ENCODE measurements around the gene SLC35F5.
"Not testable (repeated sequence)": the region's sequence is repeated elsewhere in the genome, so short reads cannot be mapped to it uniquely, and the experiment has no call there.

SLC35F5 gene

DNA sequence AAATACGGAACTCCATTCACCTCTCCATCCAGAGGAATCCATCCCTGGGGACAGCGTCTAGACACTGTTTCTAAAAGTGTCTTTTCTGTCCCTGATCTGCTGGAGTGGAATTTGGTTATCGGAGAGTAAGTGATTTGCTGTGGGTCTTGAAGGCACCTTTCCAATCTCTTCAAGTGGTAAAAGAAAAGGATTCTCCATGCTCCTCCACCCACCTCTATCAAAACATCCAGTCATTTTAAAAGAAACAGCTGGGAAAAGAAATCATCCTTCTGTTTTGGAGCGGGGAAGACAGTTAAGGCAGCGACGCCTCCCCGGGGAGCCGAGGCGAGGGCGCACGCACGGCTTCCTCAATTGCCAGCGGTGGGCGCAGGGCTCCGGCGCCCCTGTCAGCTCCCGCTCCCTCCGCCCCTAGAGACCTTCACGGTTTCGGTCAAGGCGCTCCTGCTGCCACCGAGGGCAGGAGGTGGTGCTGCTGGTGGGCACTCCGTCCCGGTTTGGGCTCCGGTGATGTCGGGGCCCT is 547 bp downstream of the SLC35F5 start:
- DNase-seq, result peak in 1 of 2 donors; percentile 42

DNA sequence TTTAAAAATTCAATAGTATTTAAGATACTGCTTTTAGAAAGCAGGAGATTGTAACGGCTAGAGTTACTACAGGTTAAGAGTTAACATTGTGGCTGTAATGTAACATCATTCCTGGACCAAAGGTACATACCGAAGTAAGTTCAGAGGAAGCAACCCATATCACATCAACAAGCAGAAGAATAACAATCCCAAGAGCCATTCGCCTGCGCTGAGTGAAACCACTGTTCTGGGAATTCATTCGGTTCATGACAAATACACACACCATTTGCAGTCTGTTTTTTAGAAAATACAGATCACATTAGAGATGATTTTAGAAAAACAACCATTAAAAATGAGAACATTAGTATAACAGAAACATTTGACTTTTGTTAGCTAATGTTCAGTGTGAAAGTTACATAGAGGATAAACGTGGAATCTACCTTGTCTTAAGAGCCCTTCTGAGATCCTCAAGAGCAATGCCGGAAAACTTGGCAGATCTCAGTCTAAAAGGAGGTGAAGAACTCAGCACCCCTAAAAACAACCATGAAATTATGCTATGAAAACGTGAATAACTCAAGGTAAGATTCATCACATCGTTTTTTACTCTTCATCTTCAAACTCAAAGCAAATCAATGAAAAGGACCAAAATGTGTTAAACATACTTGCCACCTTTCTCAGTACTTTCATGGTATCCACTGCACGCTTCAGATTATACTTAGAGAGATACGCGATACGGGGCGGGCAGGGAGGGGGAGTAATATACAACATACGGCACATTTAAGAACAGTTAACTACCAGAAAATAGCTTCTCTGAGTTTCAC is 1.2 kb downstream of the SLC35F5 start:
- no peak for DNase-seq

DNA sequence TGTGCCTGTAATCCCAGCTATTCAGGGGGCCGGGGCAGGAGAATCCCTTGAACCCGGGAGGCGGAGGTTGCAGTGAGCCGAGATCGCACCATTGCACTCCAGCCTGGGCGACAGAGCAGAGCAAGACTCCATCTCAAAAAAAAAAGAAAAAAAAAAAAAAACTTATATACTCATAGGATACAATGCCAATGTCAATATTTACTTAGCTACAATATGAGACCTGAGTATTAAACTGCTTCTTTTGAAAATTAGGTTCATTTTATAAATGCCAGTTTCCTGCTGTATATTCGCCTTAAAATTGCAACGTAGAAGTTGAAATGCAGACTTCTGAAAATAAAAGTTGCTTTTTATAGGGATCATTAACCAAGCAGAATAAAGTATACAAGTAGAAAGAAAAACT is 2.3 kb downstream of the SLC35F5 start:
- no peak for DNase-seq

DNA sequence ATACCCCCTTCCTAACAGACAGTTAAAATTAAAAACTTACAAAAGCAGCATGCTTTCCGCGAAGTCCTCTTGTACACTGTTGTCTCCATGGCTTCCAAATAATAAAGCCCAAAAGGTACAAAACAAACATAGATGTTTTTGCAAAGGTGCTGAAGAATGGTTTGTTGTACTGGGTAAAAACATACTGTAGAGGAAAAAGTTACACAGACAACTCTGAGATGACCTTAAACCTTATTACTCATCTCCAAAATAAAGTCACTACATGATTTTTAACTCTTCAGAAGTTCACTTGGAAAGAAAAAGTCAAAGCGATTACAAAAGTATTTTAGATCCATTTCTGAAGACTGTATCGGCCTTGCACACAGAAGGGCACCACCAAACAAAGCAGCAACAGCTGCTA is 6.1 kb downstream of the SLC35F5 start:
- DNase-seq, result no peak

DNA sequence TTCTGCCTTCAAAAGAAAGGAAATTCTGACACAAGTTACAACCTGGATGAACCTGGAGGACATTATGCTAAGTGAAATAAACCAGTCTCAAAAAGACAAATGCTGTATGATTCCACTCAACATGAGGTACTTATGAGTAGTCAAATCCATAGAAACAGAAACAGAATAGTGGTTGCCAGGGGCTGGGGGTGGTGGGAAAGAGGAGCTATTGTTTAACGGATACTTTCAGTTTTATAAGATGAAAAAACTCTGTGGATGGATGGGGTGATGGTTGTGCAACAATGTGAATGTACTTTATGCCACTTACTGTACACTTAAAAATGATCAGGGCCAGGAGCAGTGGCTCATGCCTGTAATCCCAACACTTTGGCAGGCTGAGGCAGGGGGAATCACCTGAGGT is 15.4 kb downstream of the SLC35F5 start:
- no peak for DNase-seq

GRCh38 chr2:113739849-113740248 is 16.6 kb downstream of the SLC35F5 start:
- no peak for DNase-seq

GRCh38 chr2:113734185-113734584 is 22.3 kb downstream of the SLC35F5 start:
- DNase-seq, result no peak

GRCh38 chr2:113724010-113724409 is 32.4 kb downstream of the SLC35F5 start:
- no peak for DNase-seq

DNA sequence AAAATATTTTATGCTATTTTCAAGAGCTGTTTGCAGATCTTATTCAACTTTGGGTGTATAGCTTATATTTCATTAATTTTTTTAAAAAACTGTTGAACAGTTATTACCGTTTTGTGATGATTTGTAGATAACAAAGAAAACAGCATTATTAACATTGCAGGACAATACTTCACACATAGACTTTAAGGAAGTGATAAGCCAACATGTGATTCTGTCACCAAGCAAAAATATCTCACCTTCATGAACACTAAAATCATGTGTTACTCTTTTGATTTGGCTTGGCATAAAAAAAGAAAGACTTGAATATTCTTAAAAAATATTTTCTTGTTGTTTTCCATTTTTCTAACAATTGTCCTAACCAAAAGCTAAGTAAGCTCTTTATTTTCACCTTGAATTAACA is 33.0 kb downstream of the SLC35F5 start:
- DNase-seq, result no peak

DNA sequence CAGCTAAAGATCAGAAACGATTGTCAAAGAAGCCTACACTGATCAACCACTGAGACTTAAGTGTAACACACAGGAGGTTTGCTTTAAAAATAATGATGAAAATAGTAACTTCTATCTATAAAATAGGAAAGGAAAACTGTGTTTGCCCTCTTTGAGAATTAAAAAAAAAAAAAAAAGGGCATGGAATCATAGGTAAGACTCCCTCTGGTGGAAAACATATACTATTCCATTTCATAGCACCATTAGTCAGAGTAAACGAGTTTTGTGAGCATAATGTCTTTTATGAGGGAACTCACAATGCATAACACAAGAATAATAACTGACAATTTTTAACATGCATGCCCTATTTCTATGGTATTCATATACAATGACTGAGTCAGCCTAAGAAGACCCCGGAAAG is 36.3 kb downstream of the SLC35F5 start:
- DNase-seq, result no peak

DNA sequence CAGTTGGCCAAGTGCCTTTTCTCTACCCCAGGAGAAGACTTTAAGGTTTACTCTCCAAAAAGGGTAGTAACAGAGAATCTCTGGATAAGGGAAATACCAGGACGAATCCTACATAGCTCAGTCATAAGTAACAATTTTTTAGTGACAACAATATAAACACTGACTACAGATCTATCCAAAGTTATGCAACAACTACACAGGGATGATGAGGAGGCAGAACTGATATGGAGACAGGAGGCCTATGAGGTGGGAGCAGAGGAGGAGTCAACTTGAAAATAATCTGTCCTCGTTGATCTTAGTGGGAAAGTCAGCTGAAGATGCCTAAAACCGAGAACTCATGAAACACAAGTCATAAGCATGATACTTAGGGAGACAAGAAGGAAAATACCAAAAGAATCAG is 40.2 kb downstream of the SLC35F5 start:
- DNase-seq, result no peak

DNA sequence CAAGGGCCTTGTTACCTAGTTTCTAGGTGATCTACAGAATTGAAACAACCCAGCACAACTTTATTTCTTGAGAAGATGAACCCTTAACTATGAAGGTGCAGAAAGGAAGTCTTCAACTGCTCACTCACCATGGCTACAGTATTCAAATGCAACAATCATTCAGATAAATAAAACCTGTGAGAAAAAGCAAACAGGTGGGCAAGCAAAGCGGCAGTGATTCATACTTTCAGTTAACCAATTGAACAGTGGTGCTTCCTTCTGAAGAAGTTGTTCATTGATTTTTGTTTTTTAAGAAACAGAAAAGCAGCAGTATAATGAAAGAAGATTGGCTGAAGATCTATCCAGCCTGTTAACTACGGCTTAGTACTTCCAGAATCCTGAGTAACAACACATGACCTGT is 43.5 kb downstream of the SLC35F5 start:
- DNase-seq, result no peak

- no peak for DNase-seq
Measured at GRCh38 chr2:113711851-113712250, 44.6 kb downstream of the SLC35F5 start.

DNA sequence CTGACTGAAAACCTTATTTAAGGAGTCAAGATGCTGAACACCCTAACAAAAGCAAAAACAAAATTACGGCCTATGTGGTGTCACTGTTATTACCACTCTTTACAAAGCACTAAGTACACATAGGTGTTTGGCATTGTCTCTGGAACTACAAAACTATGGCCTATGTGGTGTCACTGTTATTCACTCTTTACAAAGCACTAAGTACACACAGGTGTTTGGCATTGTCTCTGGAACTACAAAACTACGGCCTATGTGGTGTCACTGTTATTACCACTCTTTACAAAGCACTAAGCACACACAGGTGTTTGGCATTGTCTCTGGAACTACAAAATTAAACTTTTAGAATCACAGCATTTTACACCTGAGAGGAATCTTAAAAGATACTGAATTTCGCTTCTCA is 47.4 kb downstream of the SLC35F5 start:
- no peak for DNase-seq

GRCh38 chr2:113707106-113707505 is 49.3 kb downstream of the SLC35F5 start:
- no peak for DNase-seq

DNA sequence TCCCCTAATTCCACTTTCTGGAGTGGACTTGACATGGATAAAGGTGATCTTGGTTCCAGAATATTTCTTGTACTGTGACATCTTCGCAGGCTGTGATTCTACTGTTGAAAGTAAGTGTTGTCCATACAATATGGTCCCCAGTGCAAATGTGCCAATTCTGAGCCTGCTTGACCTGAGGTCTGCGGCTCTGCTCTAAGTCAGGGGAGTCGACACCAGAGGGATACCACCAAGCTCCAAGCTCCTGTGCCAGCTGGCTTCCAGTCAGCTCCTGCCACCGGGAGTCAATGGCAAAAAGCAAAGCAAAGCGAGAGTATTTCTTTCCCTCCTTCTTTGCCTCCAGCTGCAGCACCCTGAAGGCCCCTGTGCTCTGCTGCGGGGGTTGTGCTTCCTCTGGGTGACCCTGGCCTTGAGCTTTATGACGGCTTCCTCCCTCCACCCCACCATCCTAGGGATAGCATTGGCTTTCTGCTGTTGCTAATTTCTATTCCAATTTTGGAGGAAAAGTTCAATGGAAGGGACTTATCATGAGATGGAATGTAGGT is 50.4 kb downstream of the SLC35F5 start:
- no peak for DNase-seq

DNA sequence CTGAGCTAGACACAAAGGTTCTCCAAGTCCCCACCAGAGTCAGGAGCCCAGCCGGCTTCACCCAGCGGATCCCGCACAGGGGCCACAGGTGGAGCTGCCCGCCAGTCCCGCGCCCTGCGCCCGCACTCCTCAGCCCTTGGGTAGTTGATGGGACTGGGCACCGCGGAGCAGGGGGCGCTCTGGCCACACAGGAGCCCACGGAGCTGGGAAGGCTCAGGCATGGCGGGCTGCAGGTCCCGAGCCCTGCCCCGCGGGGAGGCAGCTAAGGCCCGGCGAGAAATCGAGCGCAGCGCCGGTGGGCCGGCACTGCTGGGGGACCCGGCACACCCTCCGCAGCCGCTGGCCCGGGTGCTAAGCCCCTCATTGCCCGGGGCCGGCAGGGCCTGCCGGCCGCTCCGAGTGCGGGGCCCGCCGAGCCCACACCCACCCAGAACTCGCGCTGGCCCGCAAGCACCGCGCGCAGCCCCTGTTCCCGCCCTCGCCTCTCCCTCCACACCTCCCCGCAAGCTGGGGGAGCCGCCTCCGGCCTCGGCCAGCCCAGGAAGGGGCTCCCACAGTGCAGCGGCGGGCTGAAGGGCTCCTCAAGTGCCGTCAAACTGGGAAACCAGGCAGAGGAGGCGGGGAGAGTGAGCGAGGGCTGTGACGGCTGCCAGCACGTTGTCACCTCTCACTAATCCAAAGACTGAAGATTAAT is 52.0 kb downstream of the SLC35F5 start:
- not testable (repeated sequence) for DNase-seq

- no peak for DNase-seq
Measured at GRCh38 chr2:113703386-113704299, 52.8 kb downstream of the SLC35F5 start.

- DNase-seq, result peak in 1 of 2 donors; percentile 76
Measured at GRCh38 chr2:113700186-113700841, 56.1 kb downstream of the SLC35F5 start.

DNA sequence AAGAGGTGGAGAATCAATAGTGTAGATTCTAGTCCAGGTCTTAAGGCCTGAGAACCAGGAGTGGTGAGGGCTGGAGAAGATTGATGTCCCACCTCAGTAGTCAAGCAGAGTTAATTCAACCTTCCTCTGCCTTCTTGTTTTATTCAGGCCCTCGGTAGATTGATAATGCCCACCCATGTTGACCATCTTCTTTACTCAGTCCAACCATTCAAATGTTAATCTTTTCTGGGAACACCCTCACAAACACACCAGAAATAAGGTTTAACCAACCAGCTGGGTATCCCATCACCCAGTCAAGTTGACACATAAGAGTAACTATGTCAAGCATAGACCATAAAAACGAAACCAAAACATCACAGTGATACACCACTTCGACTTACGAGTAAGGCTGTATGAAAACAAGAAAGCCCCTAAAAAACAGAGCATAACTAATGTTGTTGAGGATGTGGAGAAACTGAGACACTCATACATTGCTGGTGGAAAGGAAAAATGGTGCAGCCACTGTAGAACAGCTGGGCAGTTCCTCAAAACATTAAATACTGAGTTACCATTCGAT is 57.5 kb downstream of the SLC35F5 start:
- no peak for DNase-seq

- DNase-seq, result not testable (repeated sequence)
Measured at GRCh38 chr2:113698251-113698650, 58.2 kb downstream of the SLC35F5 start.

DNA sequence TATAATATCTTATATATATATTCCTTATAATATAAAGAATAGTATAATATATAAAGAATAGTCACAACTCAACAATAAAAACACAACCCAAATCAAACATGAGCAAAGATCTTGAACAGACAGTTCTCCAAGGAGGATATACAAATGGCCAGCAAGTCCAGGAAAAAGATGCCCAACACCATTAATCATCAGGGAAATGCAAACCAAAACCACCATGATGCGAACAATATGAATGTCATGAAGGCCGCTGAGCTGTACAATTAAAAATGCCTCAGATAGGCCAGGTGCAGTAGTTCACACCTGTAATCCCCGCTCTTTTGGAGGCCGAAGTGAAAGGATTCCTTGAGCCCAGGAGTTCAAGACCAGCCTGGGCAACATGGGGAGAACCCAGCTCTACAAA is 58.9 kb downstream of the SLC35F5 start:
- DNase-seq, result no peak
